ENCODE measurements around the gene FOLR3. TPM values are rescaled to one million over a fixed set of nuclear protein-coding genes. Genes with fewer than 3 reads are reported as not detected.
"Not testable (repeated sequence)": the region's sequence is repeated elsewhere in the genome, so short reads cannot be mapped to it uniquely, and the experiment has no call there.

The FOLR3 gene
- polyA plus RNA-seq, 4 donors: 1.8 to 2.7 (median 2.0) TPM

GRCh38 chr11:72122607-72123006 lies 12.9 kb upstream of the FOLR3 start:
- DNase-seq (ENCODE audit: low read depth in 4 of 4, low spot score in 3 of 4): no peak

GRCh38 chr11:72123117-72123653 lies 12.3 kb upstream of the FOLR3 start:
- no peak for DNase-seq (ENCODE audit: low read depth in 4 of 4, low spot score in 3 of 4)

GRCh38 chr11:72124046-72124445 lies 11.5 kb upstream of the FOLR3 start:
- DNase-seq (ENCODE audit: low read depth in 4 of 4, low spot score in 3 of 4): no peak

- DNase-seq (ENCODE audit: low read depth in 4 of 4, low spot score in 3 of 4): no peak
Measured at GRCh38 chr11:72125956-72126355, 9.6 kb upstream of the FOLR3 start.

- no peak for DNase-seq (ENCODE audit: low read depth in 4 of 4, low spot score in 3 of 4)
Measured at GRCh38 chr11:72127923-72128322, 7.6 kb upstream of the FOLR3 start.

GRCh38 chr11:72129381-72129780 lies 6.1 kb upstream of the FOLR3 start:
- DNase-seq (ENCODE audit: low read depth in 4 of 4, low spot score in 3 of 4): no peak

GRCh38 chr11:72132646-72133045 lies 2.9 kb upstream of the FOLR3 start:
- DNase-seq (ENCODE audit: low read depth in 4 of 4, low spot score in 3 of 4): no peak

GRCh38 chr11:72135891-72136683 lies 562 bp downstream of the FOLR3 start:
- DNase-seq (ENCODE audit: low read depth in 4 of 4, low spot score in 3 of 4): no peak

GRCh38 chr11:72136684-72137262 lies 1.2 kb downstream of the FOLR3 start:
- no peak for DNase-seq (ENCODE audit: low read depth in 4 of 4, low spot score in 3 of 4)

- no peak for DNase-seq (ENCODE audit: low read depth in 4 of 4, low spot score in 3 of 4)
Measured at GRCh38 chr11:72138821-72139390, 3.4 kb downstream of the FOLR3 start.

- no peak for DNase-seq (ENCODE audit: low read depth in 4 of 4, low spot score in 3 of 4)
Measured at GRCh38 chr11:72139500-72139899, 4.0 kb downstream of the FOLR3 start.

- no peak for DNase-seq (ENCODE audit: low read depth in 4 of 4, low spot score in 3 of 4)
Measured at GRCh38 chr11:72140661-72141060, 5.1 kb downstream of the FOLR3 start.

- no peak for DNase-seq (ENCODE audit: low read depth in 4 of 4, low spot score in 3 of 4)
Measured at GRCh38 chr11:72141066-72141465, 5.5 kb downstream of the FOLR3 start.

GRCh38 chr11:72142086-72142485 lies 6.6 kb downstream of the FOLR3 start:
- not testable (repeated sequence) for DNase-seq (ENCODE audit: low read depth in 4 of 4, low spot score in 3 of 4)

- DNase-seq (ENCODE audit: low read depth in 4 of 4, low spot score in 3 of 4): not testable (repeated sequence)
Measured at GRCh38 chr11:72142543-72142942, 7.0 kb downstream of the FOLR3 start.

- no peak for DNase-seq (ENCODE audit: low read depth in 4 of 4, low spot score in 3 of 4)
Measured at GRCh38 chr11:72144807-72145565, 9.5 kb downstream of the FOLR3 start.

GRCh38 chr11:72146625-72147024 lies 11.1 kb downstream of the FOLR3 start:
- no peak for DNase-seq (ENCODE audit: low read depth in 4 of 4, low spot score in 3 of 4)

- no peak for DNase-seq (ENCODE audit: low read depth in 4 of 4, low spot score in 3 of 4)
Measured at GRCh38 chr11:72150882-72151281, 15.4 kb downstream of the FOLR3 start.

GRCh38 chr11:72153874-72154273 lies 18.3 kb downstream of the FOLR3 start:
- DNase-seq (ENCODE audit: low read depth in 4 of 4, low spot score in 3 of 4): not testable (repeated sequence)

GRCh38 chr11:72154816-72155215 lies 19.3 kb downstream of the FOLR3 start:
- no peak for DNase-seq (ENCODE audit: low read depth in 4 of 4, low spot score in 3 of 4)

- DNase-seq (ENCODE audit: low read depth in 4 of 4, low spot score in 3 of 4): no peak
Measured at GRCh38 chr11:72155751-72156150, 20.2 kb downstream of the FOLR3 start.
